Limb (tissue), 2 donors: Measurements from ENCODE around the gene AHDC1.

ENCODE experiments used
- DNase-seq, 2 donors: peaks; one replicate each; pipeline ENCODE4 v3.0.0-alpha.2; 2016; ENCODE audit errors: extremely low spot score in 2 of 2

The AHDC1 gene

DNA sequence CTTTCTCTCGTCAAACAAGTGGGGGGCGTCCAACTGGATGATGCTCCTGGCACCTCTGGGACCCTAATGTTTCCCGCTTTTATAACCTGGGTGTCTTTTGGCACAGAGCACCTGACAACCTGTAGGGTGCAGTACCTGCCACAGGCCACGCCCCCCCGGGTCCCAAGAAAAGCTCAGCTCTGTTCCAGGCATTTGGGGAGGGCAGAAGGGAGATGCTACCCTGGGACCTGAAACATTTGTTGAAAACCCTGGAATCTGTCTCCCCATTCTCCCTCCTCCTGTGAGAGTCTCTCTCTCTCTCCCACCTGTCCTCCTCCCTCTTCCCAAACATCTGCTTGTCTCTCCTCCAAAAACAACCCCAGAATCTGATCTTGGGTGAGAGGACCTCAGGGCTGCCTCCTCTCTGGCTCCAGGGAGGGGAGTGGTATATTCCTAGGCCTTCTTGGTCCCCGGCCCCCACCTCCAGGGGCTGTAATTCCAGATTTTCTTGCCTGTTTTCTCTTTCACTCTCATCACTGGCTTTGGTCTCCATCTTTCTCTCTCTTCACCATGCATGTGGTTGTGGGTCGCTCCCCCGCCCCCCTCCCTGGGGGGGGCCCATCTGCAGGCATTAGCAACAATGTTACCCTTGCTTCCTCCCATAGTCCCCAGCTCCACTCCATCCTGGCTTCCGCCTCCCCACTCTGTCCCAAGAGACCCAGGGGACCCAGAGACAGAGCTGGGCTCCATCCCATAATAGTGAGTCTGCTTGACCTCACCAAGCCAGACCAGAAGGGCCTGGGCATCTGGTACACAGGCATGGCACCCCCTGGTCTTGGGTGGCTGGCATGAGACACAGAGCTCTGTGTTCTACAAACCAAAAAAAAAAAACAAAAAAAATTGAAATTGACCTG, 4.1 kb downstream of the AHDC1 start:
- no peak for DNase-seq

DNA sequence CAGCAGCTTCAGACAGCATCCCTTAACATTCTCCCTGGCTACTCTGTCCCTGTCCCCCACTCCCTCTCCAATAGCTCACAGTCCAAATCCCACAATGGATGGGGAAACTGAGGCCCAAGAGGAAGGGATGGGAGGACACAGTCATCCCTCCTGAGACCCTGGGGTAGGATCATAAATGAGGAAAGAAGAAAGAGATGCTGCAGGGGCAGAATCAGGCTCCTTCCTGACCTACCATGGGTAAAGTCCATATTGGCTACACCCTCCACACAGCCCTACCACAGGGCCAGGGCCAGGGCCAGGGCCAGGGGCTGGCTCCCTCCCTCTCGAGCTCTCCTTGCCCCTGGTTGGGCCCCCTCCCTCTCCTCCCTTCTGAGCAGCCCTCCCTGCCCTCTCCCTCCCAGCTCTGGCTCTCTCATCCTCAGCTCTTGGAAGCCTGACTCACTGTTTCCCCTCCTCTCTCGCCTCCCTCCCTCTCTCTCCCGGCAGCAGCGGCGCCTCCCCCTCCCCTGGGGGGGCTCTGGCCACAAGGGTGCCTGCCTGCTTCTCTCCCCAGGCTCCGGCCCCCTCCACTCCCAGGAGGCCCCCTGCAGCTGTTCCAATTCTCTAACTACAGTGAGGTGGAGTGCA, 4.9 kb downstream of the AHDC1 start:
- peak; percentile 70 to 73 for DNase-seq

DNA sequence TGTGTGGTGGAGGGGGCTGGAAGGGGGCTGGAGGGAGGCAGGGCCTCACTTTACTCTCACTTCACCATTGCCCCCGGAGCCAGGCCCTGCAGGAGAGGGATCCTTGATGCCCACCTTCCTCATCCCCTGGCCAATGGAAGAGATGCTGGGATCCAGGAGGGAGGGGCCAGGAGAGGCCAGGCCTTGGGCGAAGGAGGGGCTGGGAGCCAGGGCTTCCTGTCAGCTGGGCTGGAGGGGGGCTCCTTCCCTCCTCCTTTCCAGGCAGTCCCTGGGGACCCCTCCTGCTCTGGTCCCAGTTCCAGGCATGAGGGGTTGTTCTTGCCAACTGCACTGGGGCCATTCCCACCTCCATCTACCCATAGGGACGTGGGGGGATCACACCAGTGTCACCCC, 5.7 kb downstream of the AHDC1 start:
- DNase-seq, result peak in 1 of 2 donors; percentile 53

DNA sequence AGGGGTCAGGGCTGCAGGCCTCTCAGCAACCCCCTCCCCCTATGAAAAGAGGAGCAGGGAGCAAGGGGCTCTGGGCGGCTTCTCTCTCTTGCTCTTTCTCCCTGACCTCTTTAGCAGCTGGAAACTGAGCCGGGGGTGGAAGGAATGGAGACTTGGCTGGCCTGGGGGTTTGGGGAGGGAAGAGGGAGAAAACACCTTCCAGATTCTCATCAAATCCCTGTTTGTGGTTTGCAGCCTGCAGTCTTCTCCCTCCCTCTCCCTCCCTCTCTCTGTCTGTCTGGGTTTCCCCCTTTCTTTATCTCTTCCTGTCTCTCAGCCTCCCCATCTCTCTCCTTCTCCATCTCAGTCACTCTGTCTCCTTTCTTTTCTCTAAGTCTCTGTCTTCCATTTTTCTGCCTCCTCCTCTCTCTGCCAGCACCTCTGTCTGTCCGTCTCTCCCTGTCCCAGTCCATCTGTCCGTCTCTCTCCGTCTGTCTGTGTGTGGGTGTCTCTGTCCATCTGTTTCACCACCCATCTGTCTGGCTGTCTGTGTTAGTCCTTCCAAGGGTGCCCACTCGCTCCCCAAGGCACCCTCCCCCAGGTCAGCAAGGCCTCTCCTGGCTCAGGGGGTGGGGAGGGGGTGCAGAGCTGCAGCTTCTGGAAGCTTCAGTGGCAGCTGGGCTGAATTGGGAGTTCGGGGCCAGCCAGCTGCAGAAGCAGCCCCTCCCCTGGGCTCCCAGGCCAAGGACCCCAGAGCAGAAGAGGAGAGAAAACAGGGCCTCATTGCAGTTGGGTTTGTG, 6.2 kb downstream of the AHDC1 start:
- no peak for DNase-seq

DNA sequence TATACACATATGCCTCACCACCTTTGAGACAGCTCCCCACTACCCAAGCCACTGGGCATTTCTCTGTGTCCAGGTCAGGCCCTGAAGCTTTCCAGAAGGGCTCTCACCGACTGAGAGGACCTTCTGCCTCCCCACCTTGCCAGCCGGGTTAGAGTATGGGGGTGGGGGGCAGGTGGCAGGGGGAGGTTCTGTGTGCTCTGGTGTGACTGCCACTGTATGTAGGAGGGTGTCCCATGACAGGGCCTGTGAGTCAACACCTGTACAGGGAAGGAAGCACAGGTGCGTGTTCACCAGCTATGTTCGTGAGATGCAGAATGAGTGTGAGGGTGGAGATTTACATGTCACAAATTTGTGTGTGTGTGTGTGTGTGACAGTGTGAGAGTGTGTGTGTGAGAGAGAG, 7.0 kb downstream of the AHDC1 start:
- DNase-seq, result no peak

DNA sequence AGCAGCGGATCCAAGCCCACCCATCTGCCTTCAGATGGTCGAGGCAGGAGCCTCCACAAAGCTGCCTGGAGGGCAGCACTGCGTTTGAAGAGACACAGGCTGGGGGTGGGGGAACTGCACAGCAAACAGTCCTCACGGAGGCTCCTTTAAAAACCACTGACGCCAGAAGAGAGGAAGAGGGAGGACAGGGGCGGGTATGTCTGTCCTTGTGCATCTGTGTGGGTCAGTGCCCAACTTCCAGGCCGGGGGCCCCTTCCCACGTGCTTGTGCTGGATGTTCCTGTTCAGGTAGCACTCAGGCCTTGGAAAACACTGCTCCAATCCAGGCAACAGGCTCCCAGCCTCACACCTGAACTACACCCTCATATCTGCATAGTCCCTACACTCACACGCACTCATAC, 7.7 kb downstream of the AHDC1 start:
- DNase-seq, result no peak

DNA sequence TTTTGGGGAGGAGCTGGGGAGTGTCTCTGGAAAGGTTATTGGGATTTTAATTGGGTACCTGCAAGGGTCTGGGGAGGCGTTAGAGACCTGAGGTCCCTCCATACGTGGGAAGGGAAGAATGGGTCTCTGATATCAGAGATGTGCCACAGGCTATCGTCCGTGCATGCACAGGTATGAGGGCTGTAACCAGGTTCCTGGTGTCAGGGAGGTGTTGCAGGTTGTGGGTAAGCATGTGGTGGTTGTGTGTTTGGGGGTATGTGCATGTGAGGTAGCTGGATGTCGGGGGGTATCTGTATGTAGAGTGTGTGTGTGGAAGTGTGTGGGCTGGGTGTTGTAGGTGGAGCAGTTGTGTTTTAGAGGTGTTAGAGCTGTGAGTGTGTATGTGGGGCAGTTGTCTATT, 8.3 kb downstream of the AHDC1 start:
- DNase-seq, result no peak

DNA sequence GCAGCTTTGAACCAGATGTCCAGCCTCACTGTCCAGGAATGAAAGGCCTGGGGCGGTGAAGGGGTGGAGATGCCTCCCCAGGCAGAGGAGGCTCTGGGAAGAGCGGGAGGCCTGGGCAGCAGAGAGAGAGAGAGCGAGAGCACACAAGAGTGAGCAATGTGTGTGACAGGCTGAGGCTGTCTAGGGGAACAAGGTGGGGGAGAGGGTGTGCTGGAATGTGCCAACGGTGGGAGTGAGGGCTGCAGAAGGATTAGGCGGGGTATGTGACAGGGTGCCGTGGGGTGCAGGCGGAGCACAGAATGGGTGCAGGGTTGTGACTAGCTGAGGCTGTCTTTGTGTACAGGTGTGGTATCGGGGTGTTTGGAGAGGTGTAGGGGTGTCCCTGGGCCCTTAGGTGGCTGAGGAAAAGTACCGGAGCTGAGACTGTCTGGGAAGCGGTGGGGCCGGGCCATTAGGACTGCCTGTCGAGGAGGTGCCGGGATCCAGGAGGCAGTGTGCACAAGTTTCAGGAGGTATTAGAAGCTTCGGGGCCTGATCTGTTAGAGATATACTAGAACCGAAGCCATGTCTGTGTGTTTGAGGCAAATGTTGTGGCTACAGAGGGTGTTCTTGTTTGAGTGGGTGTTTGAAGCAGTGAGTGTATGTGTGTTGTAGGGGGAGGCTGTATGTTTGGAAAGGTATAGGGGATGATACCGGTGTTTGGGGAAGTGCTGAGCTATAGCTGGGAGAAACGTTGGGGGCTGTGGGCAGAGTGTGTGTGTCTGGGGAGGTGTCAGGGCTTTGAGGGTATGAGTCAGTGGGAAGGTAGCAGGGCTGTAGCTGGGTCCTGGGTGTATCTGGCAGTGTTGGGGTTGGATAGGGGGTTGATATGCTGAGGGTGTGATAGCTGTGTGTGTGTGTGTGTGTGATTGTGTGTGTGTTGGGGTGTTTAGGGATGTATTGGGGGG, 9.1 kb downstream of the AHDC1 start:
- DNase-seq, result no peak

DNA sequence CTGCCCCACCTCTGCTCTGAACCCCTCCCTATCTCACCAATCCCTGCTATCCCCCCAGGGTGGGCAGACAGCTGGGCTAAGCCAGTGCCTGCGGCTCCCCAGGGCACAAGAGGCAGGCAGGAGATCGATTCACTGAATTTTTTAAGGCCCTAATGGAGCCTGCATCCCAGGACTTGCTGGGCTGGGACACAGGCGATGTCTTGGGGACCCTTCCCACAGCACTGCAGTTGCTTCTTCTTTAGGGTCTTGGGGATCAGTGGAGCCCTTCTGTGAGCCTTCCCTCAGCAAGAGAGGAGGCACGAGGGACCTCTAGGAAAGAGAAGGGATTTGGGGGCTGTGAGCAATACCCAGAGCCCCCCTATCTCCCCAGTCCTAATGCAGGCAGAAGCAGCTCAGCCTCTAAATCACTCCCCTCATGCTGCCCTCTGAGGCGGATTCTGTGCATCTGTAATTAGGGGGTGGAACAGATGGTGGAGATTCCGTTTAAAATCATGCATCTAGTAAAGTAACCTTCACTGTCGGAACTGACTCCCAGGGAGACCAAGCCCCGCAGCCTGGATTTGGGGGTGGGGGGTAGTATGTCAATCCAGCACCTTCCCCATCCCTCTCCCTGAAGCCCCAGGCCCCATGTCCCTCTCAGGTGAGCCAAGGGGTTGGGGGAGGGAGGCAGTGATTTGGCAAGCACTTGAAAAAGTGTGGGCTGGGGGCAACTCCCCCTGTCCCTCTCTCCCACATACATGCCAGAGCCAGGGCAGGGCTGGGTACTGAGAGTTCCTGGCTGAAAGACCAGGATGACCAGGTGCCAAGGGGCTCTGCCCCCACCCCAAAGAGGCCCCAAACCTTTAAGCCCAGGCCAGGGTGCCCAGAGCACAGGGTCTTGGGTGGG, 10.0 kb downstream of the AHDC1 start:
- DNase-seq, result no peak

DNA sequence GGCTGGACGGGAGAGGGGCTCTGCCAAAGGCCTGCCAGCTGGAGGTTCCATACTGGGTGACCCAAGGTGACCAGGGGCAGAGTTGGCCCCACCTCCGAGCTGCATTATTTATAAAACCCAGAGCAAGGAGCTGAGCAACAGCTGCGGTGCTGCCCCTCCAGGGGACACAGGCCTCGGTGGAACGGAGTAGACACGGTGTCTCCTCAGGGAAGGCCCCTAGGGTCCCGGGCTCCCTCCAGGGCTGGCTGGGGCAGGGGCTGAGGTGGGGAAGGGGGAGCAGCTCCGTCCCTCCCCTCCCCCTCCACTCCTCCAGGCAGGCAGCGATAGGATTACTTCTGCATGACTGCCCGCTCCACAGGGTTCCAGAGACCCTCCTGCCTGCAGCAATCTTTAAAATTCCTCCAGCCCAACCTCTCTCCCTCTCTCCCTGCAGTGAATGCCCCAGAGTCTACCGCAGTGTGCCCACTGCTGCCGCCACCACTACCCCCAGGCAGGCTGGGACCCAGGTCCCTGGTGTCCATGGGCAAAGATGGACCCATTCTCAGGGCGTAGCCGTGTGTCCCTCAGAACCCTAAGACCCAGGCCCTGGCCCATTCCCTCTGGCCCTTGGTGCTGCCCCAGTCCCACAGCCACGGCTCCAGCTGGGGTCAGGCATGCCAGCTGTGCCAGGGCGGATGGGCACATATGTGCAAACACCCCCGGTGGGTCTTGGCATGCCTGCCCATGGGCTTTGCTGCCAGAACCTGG, 10.8 kb downstream of the AHDC1 start:
- DNase-seq, result no peak

DNA sequence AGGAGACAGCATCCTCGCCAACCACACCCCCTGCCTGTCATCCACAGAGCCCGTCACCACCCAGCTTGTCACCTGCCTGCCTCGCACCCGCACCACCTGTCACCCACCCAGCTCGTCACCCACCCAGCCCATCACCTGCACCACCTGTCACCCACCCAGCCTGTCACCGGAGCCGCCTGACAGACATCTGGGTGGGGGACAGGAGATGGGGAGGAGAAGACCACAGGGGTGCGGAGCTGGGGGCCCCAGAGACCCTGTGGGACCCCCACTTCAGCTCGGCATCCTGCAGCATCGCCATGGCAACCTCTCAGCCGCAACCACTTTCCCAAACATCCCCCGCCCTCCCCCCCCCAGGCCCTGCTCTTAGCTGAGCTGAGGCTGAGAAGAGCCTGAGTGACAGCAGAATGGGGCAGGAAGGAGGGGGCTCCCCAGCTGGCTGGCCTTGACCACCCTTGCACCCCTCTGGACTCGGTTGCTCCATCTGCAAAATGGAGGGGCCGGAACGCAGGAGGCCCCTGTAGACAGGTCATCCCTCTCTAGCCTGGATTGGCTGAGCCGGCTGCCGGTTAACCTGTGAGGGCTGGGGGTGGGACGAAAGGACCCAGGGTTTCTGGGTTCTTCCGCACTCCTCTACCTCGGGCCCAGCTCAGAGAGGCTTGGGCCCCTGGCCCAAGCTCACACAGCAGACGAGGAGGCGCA, 11.6 kb downstream of the AHDC1 start:
- DNase-seq, result no peak

DNA sequence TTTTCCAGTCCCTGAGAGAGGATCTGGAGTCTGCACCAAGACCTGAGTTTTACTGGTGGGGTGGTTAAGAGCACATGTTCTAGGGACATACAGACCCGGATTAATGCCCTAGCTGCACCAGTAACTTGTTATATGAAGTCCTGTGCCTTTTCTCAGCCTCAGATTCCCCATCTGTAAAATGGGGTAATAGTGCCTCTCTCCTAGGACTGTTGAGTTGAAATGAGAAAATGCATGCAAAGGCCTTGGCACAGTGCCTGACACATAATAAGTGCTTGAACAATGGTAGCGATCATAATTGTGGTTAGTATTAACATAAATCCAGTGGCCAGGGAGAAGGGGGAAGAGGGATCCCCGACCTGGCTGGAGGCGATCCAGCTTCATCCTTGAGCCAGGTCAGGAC, 12.3 kb downstream of the AHDC1 start:
- no peak for DNase-seq

DNA sequence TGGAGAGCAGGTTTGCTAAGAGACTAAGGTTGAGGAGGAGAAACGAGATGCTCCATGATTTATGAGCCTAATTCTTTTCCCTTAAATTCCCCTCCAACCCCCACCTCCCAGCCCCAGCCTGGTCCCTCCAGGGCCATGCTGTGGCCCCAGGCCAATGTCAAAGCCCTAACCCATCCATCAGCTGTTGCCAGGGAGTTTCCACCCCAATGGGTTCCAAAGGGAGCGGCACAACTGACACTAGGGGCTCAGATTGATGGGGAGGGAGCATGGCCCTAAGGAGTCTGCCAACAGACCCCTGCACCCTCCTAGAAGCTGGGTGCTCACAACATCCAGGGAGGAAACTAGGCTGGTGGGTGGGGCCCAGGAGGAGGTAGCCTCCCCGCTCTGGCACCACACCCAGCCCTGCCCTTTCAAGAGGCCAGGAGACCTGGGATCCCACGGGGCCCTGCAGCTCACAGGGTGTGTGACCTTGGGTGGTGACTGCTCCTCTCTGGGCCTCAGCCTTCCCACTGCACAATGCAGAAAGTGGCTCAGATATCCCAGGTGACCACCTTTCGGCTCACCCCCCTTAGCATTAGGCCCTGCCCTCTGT, 12.9 kb downstream of the AHDC1 start:
- no peak for DNase-seq

DNA sequence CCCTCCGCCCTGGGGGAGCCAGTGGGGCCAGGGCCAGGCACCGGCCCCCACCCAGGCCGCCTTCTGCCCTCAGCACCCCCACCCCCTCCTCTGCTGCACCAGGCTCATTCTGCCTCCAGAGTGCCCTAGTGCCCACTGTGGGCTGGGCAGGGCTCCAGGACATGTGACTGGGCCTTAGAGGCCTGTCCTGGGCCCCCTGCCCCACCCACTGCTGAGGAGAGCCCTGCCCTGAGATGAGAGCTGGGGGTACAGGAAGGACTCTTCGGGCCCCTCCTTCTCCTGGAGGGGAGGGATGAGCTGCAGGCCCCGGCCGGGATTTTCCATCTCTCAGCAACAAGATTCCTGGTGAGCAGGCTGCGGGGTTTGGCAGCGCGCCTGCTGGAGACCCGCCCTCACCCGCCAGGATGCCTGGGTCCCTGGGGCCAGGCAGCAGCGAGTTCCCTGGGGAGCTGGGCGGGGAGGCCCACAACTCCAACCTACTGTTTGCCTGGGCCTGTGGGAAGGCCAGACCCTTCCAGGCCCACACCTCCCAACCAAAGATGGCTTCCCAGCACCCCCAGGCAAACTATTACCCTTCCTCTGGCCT, 14.0 kb downstream of the AHDC1 start:
- DNase-seq, result no peak

DNA sequence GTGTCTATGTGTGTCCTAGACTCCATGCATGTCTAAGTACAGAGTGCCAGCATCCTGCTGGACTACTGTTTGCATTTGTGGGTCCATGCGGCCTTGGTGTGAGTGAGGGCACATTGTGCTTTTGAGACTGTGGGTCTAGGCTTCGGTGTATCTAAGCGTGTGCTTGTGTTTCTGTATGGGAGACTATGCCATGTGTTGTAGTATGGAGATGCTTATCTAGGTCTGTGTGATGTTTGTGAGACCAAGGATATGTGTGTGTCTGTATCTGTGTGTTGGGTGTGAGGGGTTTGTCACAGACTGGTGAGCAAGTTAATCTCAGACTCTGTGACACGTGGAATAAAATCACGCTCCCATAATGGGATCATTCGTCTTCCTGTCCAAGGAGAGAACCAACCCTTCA, 14.5 kb downstream of the AHDC1 start:
- no peak for DNase-seq

DNA sequence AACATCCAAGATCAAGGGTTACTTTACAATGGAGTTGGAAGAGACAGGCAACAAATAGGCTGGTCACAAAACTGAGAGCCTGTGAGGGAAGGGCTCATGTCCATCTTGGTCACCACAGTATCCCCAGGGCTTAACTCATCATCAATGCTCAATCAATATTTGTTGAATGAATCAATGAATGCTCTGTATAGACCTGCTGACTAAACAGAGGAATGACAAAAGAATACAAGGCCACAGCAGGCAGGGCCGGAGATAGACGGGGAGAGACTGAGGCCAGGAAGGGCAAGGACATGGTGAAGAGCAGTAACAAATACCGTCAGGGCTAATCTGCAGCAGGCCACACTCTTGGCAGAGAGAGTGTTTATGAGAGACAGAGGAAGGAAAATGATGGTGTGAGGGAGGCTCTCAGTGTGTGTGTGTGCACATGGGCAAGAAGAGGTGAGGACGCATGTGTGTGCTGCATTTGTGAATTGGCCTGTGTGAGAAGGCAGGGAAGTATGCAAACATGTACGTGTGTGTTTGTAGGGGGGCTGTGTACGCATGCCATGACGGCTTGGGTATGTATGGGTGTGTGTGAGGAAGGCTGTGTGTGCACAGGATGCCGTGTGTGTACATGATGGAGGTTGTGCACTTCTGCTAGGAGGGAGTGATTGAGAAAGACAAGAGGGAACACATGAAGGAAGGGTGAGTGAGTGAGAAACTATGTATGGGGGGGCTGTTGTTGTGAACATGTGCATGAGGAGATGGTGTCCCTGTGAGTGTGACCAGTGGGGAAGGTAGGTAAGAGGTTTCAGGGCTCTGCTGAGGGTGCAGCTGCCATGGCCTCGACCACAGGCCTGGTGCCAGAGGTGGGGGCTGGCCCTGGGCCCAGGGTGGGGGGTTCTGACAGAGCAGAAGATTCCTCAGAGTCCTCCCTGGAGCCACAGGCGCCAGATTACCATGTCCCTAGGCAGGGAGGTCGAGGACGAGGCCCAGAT, 15.4 kb downstream of the AHDC1 start:
- DNase-seq, result no peak

DNA sequence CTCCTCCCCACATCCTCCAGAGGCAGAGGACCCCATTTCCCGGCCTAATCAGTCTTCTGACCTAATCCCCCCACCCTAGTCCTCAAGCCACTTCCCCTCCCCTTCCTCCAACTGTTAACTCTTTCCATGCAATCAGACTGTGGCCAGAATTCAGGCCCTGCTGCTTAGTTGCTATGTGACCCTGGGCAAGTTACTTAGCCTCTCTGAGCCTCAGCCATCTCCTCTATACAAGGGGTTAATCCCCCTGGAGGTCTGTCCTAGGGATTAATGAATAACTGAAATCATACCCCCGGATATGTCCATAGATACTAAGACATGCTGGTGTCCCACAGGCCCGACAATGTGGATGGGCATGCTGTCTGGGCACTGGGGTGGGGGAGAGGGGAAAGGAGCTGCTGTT, 18.3 kb downstream of the AHDC1 start:
- no peak for DNase-seq
